Tibial nerve (tissue), 3 donors: Measurements from ENCODE around the gene HIKESHI.

Source experiments
- POLR2A ChIP-seq, 2 donors: fragments of 450-650 bp; IDR thresholded peaks; one replicate each; pipeline ENCODE4 v1.6.1; 2017; ENCODE audit warnings: antibody characterized with exemption in 2 of 2, mild to moderate bottlenecking in 2 of 2, moderate library complexity in 2 of 2
- TF ChIP-seq, protein P1 (sequence below), 5 experiments: fragments of 200-600 bp in 3 of 5; fragments of 450-650 bp in 2 of 5; sonication (generic) in 3 of 5; IDR thresholded peaks; one replicate each; pipeline ENCODE4 v1.5.1; 2016 to 2019; ENCODE audit warnings: antibody characterized with exemption in 5 of 5, mild to moderate bottlenecking in 3 of 5, moderate library complexity in 2 of 5

GRCh38 chr11:86274999-86275398, 27.0 kb upstream of the HIKESHI start:
- TF ChIP-seq POLR2A (IDR thresholded peaks at IDR 0.05): no peak
- TF ChIP-seq, protein P1, sequence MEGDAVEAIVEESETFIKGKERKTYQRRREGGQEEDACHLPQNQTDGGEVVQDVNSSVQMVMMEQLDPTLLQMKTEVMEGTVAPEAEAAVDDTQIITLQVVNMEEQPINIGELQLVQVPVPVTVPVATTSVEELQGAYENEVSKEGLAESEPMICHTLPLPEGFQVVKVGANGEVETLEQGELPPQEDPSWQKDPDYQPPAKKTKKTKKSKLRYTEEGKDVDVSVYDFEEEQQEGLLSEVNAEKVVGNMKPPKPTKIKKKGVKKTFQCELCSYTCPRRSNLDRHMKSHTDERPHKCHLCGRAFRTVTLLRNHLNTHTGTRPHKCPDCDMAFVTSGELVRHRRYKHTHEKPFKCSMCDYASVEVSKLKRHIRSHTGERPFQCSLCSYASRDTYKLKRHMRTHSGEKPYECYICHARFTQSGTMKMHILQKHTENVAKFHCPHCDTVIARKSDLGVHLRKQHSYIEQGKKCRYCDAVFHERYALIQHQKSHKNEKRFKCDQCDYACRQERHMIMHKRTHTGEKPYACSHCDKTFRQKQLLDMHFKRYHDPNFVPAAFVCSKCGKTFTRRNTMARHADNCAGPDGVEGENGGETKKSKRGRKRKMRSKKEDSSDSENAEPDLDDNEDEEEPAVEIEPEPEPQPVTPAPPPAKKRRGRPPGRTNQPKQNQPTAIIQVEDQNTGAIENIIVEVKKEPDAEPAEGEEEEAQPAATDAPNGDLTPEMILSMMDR (IDR thresholded peaks at IDR 0.05): no peak
